Brain pericyte (primary cell): ENCODE results near the gene NCLN.
A peak's percentile ranks its signal among the peaks of the same experiment; 100 is the strongest.
"Not testable (repeated sequence)": the region's sequence is repeated elsewhere in the genome, so short reads cannot be mapped to it uniquely, and the experiment has no call there.

Experiments used
- DNase-seq: peaks from one replicate; pipeline ENCODE4 v3.0.0-alpha.2; 2012; ENCODE audit warnings: low read depth, low spot score

Gene NCLN

GRCh38 chr19:3154957-3155736 lies 30.6 kb upstream of the NCLN start:
- DNase-seq, result peak; percentile 49

- DNase-seq, result no peak
Observed at GRCh38 chr19:3157096-3157845, 28.5 kb upstream of the NCLN start.

- DNase-seq, result no peak
Observed at GRCh38 chr19:3159565-3159964, 26.2 kb upstream of the NCLN start.

GRCh38 chr19:3160219-3160618 lies 25.5 kb upstream of the NCLN start:
- DNase-seq, result no peak

GRCh38 chr19:3161453-3161852 lies 24.3 kb upstream of the NCLN start:
- no peak for DNase-seq

- no peak for DNase-seq
Observed at GRCh38 chr19:3162418-3163229, 23.1 kb upstream of the NCLN start.

- no peak for DNase-seq
Observed at GRCh38 chr19:3163230-3163886, 22.4 kb upstream of the NCLN start.

GRCh38 chr19:3163943-3164342 lies 21.8 kb upstream of the NCLN start:
- no peak for DNase-seq

GRCh38 chr19:3167533-3168272 lies 18.0 kb upstream of the NCLN start:
- no peak for DNase-seq

GRCh38 chr19:3171894-3172672 lies 13.6 kb upstream of the NCLN start:
- DNase-seq, result no peak

- DNase-seq, result not testable (repeated sequence)
Observed at GRCh38 chr19:3172673-3173000, 13.1 kb upstream of the NCLN start.

GRCh38 chr19:3175781-3176714 lies 9.7 kb upstream of the NCLN start:
- no peak for DNase-seq

- no peak for DNase-seq
Observed at GRCh38 chr19:3176715-3177501, 8.8 kb upstream of the NCLN start.

- DNase-seq, result no peak
Observed at GRCh38 chr19:3178377-3178972, 7.3 kb upstream of the NCLN start, which contains the start of gene S1PR4. S1PR4 (plus strand) TSS chr19:3178769; CDS start chr19:3178793, 24 bp downstream.

- no peak for DNase-seq
Observed at GRCh38 chr19:3178973-3179738, 6.6 kb upstream of the NCLN start.

GRCh38 chr19:3179739-3180293 lies 5.9 kb upstream of the NCLN start:
- no peak for DNase-seq
